Cerebellar cortex (tissue), 1 donor: ENCODE data around the gene VAT1.
"Not testable (repeated sequence)": the region's sequence is repeated elsewhere in the genome, so short reads cannot be mapped to it uniquely, and the experiment has no call there.

Experiments
- DNase-seq: peaks from one replicate; pipeline ENCODE4 v3.0.0-alpha.2; 2015; ENCODE audit warnings: low spot score

VAT1 gene

GRCh38 chr17:42973323-42973722 is 48.9 kb downstream of the VAT1 start:
- DNase-seq: not testable (repeated sequence)

GRCh38 chr17:42971589-42971988 is 50.6 kb downstream of the VAT1 start:
- no peak for DNase-seq

GRCh38 chr17:42969001-42969581 is 53.1 kb downstream of the VAT1 start:
- no peak for DNase-seq

- DNase-seq: no peak
These were observed 54.3 kb downstream of the VAT1 start for GRCh38 chr17:42967925-42968324.
